Activated CD4-positive, CD25-positive, alpha-beta regulatory T cell treated with anti-CD3 and anti-CD28 coated beads, Interleukin-2, amount 50 U/mL, for 24 hours (primary cell): Measurements from ENCODE around the gene LRATD1.
"Not testable (repeated sequence)": the region's sequence is repeated elsewhere in the genome, so short reads cannot be mapped to it uniquely, and the experiment has no call there.

Experiments used
- ATAC-seq, 2 donors: fragments of 150-1000 bp; cut with Tn5 transposase; one replicate each; pipeline ENCODE4 v1.10.0; 2021; ENCODE audit warnings: mild to moderate bottlenecking in 1 of 2, moderate library complexity in 1 of 2

Gene LRATD1

DNA sequence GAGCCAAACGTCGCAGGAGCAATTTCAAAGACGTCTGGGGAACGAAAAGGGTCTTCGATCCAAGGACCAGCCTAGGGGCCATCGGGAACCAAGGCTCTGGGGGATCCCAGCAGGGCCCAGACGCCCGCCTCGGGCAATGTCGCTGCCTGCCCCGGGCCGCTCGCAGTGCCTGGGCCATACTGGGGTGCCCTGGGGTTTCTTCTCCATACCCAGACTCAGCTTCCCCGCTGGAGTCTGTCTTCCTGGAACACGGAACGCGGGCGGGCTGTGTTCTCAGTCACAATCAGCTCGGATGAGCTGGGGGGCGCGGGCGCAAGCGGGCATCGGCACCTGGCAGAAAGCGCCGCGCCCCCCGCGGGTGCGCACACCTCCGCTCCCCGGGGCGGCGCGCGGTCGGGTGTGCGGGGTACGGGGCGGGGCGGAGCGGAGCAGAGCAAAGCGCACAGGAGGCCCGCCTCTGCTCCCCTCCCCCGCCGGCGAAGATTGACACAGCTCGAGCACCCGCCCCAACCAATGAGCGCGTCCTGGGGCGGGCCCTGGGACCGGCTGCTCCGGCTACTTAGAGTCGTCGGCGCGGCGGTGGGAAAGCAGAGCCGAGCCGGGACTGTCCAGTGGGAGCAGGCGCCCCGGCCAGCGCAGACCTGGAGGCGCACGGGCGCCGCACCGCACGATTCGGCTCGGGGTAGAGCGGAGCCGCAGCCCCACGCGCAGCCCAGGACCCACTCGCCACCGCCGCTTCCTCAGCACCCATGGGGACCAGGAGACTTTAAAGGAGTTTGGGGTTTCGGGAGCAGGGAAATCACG, at the start of gene LRATD1:
LRATD1 (plus strand) TSS at position 585 of the 804 bp plus-strand sequence. CDS start 1,263 bp downstream, outside the sequence.
- ATAC-seq: no peak

DNA sequence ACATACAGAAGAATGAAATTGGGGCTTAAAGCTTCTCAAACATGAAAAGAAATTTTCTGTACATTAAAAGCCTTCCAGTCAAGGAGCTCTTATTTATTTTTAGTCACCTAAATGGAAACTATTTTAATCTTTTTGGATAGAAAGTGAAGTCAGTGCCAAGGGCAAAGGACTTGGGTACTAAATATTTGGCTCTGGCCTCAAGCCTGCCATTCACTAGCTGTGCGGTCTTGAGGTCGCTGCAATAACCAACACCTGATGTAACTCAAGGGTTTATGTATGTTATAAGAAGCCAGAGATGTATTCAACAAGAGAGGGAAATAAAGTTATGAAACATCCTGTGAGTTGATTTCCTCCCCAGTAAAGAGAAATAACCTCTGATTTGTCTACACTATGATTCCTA, 49.5 kb upstream of the LRATD1 start:
- no peak for ATAC-seq

DNA sequence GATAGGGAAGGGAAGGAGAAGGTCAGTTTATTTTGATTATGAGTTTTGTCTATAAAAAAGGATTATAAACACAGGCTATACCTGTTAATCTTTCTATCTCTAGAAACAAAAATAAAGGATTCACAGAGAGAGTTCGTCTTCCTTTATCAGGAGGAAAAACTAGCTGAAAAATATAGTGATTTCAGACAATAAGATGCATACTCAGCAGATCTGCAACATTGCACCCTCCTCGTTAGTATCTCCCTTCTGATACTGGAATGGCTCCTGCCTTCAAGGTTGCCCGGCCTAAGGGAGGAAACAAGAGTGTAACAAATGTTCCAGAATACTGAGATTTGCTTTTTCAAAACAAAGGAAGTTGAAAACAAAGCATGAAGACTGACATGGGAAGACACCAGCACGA, 48.7 kb upstream of the LRATD1 start:
- ATAC-seq: no peak

- no peak for ATAC-seq
Observed at GRCh38 chr2:14587119-14587518, 45.4 kb upstream of the LRATD1 start.

DNA sequence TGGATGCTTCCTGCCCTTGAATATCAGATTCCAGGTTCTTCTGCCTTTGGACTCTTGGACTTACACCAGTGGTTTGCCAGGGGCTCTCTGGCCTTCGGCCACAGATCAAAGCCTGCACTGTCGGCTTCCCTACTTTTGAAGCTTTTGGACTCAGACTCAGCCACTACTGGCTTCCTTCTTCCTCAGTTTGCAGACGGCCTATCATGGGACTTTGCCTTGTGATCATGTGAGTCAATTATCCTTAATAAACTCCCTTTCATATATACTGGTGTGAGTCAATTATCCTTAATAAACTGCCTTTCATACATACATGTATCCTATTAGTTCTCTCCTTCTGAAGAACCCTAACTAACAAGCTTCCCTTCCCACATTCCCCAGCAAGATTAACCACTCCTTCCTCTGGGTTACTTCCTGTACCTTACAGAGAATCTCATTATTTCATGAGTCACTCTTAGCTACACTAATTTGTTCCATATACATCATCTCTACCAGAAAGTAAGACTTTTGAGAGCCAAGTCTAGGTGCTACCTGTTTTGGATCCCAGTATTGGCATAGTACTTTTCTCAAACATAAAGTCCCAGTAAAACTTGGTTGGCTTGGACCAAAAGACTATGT, 31.3 kb upstream of the LRATD1 start:
- no peak for ATAC-seq

DNA sequence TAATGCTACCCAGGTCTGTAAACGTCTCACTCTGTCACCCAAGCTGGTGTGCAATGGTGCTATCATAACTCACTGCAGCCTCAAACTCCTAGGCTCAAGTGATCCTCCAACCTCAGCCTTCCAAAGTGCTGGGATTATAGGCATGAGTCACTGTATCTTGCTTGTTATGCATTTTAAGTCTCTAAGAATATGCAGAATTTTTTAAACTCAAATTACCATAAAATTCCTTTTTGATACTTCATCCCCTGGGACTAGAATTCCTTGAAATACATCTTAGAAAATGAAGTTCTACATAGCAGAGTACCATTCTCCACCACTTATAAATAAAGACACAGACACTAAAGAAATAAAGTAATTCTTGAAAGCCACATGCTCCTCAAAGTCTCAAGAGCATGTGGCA, 30.2 kb upstream of the LRATD1 start:
- ATAC-seq: no peak

GRCh38 chr2:14603676-14604075, 28.8 kb upstream of the LRATD1 start:
- ATAC-seq: no peak

GRCh38 chr2:14608245-14608644, 24.3 kb upstream of the LRATD1 start:
- no peak for ATAC-seq

DNA sequence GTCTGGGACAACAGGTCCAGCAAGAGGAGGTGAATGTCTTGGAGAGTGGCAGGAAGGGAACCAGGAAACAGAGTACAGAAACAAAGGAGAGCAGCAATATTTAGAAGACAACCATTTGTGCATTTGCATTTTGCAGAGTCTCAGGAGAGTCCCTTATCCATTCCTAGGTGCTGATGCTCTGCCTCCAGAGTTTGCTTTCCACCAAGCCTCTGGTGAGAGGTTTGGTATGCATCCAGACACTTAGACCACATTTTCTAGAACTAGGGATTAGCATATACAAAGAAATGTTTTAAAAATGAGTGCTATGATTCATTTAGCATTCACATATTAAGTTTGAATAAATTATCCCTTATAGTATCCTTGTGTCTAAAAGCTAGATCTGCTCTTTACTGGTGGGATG, 18.5 kb upstream of the LRATD1 start:
- ATAC-seq: no peak

DNA sequence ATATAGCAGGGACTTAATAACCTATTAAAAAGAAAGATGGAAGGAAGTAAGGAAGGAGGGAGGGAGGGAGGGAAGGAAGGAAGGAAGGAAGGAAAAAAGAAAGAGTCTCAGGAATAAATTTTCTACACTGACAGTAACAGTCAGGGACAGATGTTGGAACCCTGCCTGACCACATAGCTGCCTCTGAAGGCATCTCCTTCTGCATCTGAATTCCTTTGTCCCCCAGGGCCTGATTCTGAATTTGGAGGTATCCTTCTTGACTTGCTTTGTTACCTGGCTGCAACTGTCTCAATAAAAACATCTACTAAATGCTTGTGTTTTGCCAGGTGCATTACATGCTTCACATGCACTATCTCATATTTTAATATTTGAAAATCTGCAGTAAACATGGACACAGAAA, 17.4 kb upstream of the LRATD1 start:
- ATAC-seq: no peak

- no peak for ATAC-seq
Observed at GRCh38 chr2:14615760-14616159, 16.8 kb upstream of the LRATD1 start.

DNA sequence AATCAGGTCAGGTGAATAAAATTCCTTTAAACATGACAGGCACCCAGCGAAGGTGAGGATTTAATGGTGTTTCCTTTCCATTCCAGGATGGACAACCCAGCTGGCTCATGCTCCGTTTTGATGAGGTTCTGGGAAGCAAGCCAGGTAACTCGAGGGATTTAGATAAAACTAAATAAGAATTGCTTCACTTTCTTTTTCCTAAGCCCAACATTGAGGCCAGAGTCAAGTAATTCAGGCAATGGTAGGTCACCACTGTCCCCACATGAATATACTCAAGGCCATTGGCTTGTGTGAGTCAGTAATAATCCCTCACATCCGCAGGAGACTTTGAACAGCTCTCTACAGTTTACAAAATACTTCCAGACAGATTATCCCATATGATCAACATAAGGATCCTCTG, 16.2 kb upstream of the LRATD1 start:
- no peak for ATAC-seq

- ATAC-seq: no peak
Observed at GRCh38 chr2:14616950-14617349, 15.6 kb upstream of the LRATD1 start.

GRCh38 chr2:14619441-14619840, 13.1 kb upstream of the LRATD1 start:
- ATAC-seq: no peak

- ATAC-seq: no peak
Observed at GRCh38 chr2:14621114-14621513, 11.4 kb upstream of the LRATD1 start.

- no peak for ATAC-seq
Observed at GRCh38 chr2:14621906-14622549, 10.5 kb upstream of the LRATD1 start.

DNA sequence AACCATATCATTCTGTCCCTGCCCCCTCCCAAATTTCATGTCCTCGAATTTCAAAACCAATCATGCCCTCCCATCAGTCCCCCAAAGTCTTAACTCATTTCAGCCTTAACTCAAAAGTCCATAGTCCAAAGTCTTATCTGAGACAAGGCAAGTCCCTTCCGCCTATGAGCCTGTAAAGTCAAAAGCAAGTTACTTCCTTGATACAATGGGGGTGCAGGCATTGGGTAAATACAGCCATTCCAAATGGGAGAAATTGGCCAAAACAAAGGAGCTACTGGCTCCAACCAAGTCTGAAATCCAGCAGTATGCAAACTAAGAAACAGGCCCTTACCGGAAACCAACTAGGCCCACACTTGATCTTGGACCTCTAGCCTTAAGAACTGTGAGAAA, 10.0 kb upstream of the LRATD1 start:
- ATAC-seq: not testable (repeated sequence)

DNA sequence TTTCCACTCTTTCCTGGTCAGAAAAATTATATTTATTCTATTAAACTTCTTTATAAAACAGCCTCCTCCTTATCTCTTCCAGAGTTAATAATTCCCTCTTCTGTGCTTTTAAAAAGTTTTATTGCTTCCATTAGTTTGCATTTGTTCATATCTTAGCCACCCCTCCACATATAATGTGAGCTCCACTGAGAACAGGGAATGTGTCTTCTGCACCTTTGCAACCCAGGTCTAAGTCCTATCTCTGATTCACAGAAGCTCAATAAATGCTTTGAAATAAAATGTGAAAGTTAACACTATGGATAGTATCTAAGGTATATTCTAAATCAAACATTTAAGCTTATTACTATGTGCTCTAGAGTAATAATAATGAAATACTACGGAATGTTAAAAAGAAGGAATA, 9.3 kb upstream of the LRATD1 start:
- no peak for ATAC-seq

DNA sequence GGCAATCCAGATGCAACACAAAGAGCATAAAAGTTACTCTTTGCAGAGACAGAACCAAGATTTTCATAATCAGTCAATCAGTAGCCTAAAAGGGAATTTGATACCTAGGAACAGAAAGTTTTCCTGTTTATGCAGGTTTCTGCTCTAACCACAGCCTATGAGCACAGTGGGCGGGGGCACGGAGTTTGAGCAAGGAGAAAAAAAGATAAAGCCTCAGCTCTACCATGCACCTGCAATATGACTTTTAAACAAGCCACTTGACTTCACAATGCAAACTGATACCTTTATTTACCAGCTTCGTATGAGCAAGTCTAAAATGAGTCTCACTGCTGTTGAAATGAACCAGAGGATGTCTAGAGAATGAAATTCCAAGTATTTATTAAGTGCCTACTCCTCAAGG, 5.6 kb upstream of the LRATD1 start:
- ATAC-seq: no peak

DNA sequence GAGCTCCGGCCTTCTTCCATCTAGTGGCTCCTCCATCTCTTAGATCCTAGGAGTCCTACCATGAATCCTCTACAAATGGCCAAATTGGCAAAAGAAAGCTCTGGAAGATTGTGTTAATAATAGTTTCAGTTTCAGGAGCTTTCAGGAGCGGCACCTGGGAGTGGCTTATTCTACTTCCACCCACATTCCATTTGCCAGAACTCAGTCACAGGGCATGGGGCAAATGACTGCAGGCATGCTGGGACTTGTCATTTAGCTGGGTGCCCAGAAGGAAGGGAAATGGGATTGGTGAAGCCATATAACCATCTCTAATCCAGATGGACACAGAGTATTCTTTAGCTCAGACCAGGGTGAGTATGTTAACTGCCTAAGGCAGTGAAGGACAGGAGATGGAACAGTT, 3.6 kb upstream of the LRATD1 start:
- ATAC-seq: no peak

DNA sequence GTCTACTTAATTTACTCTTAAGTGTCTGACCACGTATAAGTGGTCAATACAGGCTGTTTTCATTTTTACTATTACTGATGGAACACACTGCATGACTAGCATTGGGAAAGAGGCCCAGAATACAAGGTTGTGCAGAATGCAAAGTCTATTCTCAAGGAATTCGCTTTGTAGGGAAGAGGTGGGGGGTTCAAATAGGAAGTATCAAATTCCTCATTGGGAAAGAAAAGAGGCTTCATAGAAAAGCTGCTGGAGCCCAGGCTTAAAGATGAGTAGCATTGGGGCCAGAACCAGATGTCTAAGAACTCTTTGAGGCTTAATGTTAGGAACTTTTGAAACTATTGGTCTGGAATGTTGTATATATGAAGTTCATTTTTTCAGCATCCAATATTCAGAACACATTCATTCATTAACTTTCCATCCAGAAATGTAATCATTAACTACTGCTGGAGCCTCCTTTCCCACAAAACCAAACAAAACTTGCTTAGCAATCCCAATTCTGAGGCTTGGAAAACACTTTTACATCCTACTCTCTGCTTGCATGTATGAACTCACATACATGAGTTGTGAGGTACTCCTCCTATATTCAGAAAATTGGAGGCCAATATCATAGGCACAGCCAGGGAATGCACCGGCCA, 994 bp upstream of the LRATD1 start:
- ATAC-seq: no peak

DNA sequence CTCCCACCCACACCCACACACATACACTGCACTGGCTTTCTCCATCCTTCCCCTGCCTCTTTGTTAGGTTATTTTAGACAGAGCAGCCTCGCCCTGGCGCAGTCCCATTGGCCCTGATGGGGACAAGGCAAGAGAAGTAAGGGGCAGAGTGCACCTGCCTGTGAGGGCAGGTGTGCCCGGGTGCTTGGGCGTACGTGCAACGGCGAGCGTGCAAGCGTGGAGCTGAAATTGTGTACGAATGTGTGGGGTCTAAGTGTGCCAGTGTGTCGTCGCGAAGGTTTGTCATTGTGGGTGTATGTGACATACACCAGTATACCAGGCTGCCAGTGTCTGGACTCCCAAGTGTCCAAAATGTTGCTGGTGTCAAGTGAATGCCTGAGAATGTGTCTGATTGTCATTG, 544 bp downstream of the LRATD1 start:
- no peak for ATAC-seq

GRCh38 chr2:14633461-14634181, 1.1 kb downstream of the LRATD1 start:
- no peak for ATAC-seq
